Measurements from ENCODE around the gene ZNF106.

- TF ChIP-seq POLR2A (IDR thresholded peaks at IDR 0.05) (no peak), CTCF (IDR thresholded peaks at IDR 0.05) (no peak)
Measured at GRCh38 chr15:42448281-42448680, 42.7 kb downstream of the ZNF106 start.

Measured in upper lobe of left lung (tissue), 4 donors.